Psoas muscle (tissue), 8 donors: ENCODE data around the gene NPDC1. TPM values are rescaled to one million over a fixed set of nuclear protein-coding genes. Genes with fewer than 3 reads are reported as not detected.

Source experiments
- ATAC-seq, 4 donors: fragments of 200-7000 bp; cut with Tn5 transposase; one replicate each; pipeline ENCODE4 v1.9.1; 2020; ENCODE audit warnings: moderate library complexity in 3 of 4, mild to moderate bottlenecking in 2 of 4
- DNase-seq, 2 donors: peaks; one replicate each; pipeline ENCODE4 v3.0.0-alpha.2; 2020
- H3K27ac ChIP-seq: fragments of 200-600 bp; one replicate; pipeline ENCODE4 v1.8.0; 2022
- H3K27me3 ChIP-seq, 3 donors: fragments of 200-600 bp in 1 of 3; one replicate each; pipeline versions ENCODE4 v1.6.1 to v1.8.0; 2013 to 2022; ENCODE audit warnings: low read length in 2 of 3, mild to moderate bottlenecking in 2 of 3, moderate library complexity in 1 of 3; ENCODE audit not compliant: insufficient read depth in 3 of 3
- H3K36me3 ChIP-seq, 2 donors: fragments of 200-600 bp in 1 of 2; one replicate each; pipeline versions ENCODE4 v1.6.1 to v1.8.0; 2013 to 2022; ENCODE audit warnings: low read depth in 1 of 2, mild to moderate bottlenecking in 1 of 2, moderate library complexity in 1 of 2; ENCODE audit not compliant: insufficient read depth in 1 of 2
- H3K4me1 ChIP-seq: fragments of 200-600 bp; one replicate; pipeline ENCODE4 v1.8.0; 2022
- H3K4me3 ChIP-seq: fragments of 200-600 bp; one replicate; pipeline ENCODE4 v1.8.0; 2022; ENCODE audit warnings: mild to moderate bottlenecking
- H3K9me3 ChIP-seq: fragments of 200-600 bp; one replicate; pipeline ENCODE4 v1.8.0; 2022
- whole genome bisulfite sequencing, 3 donors: extraction: QIAGEN DNeasy Blood & Tissue Kit; methylation state at CpG; one replicate each; pipeline versions ENCODE4 v1.1.6 to v1.1.7; 2013; 5-methylcytosine and 5-hydroxymethylcytosine counted together
- intact Hi-C, 2 donors: fragments of 100-400 bp; cut with DNase I; formaldehyde crosslinking; loops; one replicate each; pipeline versions ENCODE4 v1.11.0 to v1.14.2; 2022
- polyA plus RNA-seq, 3 donors: library from polyadenylated mRNA; stranded (reverse); fragments of 200-250 nt; gene quantifications; one replicate each; pipeline ENCODE4 v1.2.3, GENCODE V29; 2013
- total RNA-seq, 4 donors: library from RNA; stranded (reverse); fragmentation: NEBNext Ultra II Directional in 2 of 4; extraction: Animal tissue kit (Norgen Biotek cat#: 25700) in 2 of 4; gene quantifications; one replicate each; pipeline versions ENCODE4 v1.2.1 to v1.2.4, GENCODE V29; 2021 to 2023
- TF ChIP-seq, protein P1 (sequence below): fragments of 200-600 bp; IDR thresholded peaks from one replicate; pipeline ENCODE4 v1.8.0; 2022; ENCODE audit warnings: antibody characterized with exemption
- donor health status: healthy with polysubstance abuse.
- donor health status: DM: no; HTN: no; CAD: no; lungs with moderate emphysema.
- donor health status: Bipolar disorder and iron deficiency.
- donor health status: healthy.
- donor health status: DM: yes; HTN: yes; CAD: no.
- donor health status: DM: no; HTN: no; CAD: no.
- donor health status: DM: no; HTN: no; CAD: no.
- donor health status: DM: yes; HTN: yes; CAD: no.

Gene NPDC1
- total and polyA plus RNA-seq, 7 donors = 14.8 to 32.1 (median 22.4) TPM

DNA sequence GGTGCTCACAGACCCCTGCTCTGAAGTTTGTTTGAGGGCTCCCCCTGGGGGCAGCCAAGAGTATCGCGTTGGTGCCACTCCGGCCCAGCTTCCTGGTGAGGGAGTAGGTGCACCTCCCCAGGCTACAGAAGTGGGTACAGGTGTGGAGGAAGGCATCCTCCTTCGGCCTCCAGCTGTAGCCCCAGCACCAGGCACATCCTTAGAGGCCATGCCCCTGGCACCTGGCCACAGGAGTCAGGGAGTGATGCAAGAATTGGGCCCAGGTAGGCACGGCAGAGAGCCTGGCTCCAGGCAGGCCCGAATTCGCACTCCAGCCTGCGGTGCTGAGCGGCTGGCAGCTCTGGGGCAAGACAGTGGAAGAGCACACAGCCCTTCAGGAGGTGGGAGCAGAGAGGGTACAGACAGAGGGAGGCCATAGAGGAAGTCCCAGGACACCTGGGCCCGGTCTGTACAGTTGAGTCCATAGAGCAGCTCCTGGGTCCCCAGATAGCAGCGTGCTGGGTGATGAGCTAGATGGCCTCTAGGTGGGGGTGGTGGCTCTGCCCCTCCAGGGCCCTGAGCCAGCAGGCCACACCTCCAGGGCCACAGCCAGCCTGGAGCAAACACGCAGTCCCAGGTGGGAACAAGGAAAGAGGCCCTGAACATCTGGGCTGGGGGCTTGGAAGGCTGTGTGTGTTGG lies 22.0 kb upstream of the NPDC1 start:
- Histone ChIP-seq H3K27ac (no peak overlapping the region), H3K4me3 (no peak overlapping the region), H3K36me3 (no peaks in the 10 kb centered on the region), H3K4me1 (peaks cover 4% of the 10 kb centered on the region), H3K9me3 (no peaks in the 10 kb centered on the region), H3K27me3 (peaks cover 0 to 10% (median 5%) of the 10 kb centered on the region in 3 donors)
- peak; percentile 55 to 71 (median 66) for ATAC-seq
- peak; percentile 74 to 87 for DNase-seq
- WGBS, 3 donors = 57 to 59% (median 59%) methylated on average over 12 of the region's 12 CpGs
- TF ChIP-seq, protein P1, sequence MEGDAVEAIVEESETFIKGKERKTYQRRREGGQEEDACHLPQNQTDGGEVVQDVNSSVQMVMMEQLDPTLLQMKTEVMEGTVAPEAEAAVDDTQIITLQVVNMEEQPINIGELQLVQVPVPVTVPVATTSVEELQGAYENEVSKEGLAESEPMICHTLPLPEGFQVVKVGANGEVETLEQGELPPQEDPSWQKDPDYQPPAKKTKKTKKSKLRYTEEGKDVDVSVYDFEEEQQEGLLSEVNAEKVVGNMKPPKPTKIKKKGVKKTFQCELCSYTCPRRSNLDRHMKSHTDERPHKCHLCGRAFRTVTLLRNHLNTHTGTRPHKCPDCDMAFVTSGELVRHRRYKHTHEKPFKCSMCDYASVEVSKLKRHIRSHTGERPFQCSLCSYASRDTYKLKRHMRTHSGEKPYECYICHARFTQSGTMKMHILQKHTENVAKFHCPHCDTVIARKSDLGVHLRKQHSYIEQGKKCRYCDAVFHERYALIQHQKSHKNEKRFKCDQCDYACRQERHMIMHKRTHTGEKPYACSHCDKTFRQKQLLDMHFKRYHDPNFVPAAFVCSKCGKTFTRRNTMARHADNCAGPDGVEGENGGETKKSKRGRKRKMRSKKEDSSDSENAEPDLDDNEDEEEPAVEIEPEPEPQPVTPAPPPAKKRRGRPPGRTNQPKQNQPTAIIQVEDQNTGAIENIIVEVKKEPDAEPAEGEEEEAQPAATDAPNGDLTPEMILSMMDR = peak; percentile 73
- intact Hi-C loops = loop anchor here (10.0 kb wide), 1 partner anchor 283 kb away; no protein-coding TSS in a partner anchor

DNA sequence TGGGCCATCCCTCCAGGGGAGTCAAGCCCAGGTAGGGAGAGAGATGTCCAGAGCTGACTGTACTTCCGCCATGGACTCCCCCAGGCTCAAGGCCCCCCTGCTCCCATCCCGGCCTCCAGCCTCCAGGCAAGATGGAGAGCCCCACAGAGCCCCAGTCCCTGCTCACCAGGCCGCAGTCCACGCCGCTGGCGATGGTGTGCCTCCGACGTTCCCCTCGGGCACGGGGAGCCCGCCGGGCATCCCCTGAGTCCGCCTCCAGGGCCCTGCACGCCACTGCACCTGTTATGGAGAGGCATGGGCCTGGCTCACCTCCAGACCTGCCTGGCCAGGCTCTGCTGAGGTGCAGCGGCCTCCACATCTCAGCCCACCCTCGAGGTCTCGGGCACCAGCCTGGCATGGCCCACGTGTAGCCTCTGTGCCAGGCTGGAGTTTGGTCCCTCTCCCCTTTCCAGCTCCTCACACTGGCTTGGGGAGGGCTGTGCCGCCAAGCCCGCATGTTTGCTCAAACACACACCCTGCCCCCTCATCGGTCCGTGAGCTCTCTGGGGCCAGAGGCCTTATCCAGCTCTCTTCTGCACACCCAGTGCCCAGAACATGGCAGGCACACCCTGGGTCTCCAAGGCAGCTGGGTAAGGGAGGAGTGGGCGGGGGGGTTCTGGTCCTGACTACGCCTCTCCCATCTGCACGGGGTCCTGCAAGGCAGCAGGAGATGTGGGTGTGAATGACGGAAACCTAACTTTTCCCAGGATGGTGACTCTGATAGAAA lies 20.3 kb upstream of the NPDC1 start:
- Histone ChIP-seq H3K27me3 (peaks cover 0 to 10% (median 5%) of the 10 kb centered on the region in 3 donors), H3K27ac (no peak overlapping the region), H3K36me3 (no peaks in the 10 kb centered on the region), H3K4me1 (peaks cover 4% of the 10 kb centered on the region), H3K9me3 (no peaks in the 10 kb centered on the region), H3K4me3 (no peak overlapping the region)
- TF ChIP-seq, protein P1 = no peak
- ATAC-seq = no peak
- intact Hi-C loops = loop anchor here (10.0 kb wide), 1 partner anchor 281 kb away; no protein-coding TSS in a partner anchor
- no peak for DNase-seq
- 82 to 91% (median 82%) methylated on average over 23 to 26 of the region's 26 CpGs for WGBS, 3 donors

DNA sequence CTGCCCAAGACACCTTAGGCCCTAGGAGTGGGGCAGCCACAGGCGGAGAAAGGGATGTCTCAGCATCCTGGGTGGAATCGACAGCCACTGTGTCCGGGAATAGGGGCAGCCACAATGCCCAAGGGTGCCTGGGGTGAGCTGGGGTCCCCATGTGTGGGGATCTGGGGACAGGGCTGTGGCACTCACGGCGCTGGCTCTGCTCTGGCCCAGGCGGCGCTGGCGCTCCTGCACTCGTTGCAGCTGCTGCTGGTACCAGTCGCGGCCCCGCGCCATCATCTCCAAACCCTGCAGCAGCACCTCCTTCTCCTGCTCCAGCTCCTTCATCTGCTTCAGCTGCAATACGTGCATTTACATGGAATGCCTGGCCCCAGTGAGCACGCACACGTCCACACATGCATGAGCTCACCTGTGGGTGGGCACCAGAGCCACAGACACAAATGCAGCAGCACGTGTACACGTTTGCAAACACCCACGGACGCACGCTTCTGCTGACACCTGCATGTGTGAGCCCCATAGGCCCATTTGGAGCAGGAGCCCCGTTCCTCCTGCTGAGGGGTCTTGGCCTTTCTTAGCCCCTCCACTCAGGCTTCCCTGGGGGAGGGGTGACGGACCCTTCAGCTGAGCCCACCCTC lies 19.5 kb upstream of the NPDC1 start:
- Histone ChIP-seq H3K9me3 (no peaks in the 10 kb centered on the region), H3K4me1 (no peaks in the 10 kb centered on the region), H3K4me3 (no peak overlapping the region), H3K27ac (no peak overlapping the region), H3K36me3 (no peaks in the 10 kb centered on the region), H3K27me3 (peaks cover 0 to 10% (median 5%) of the 10 kb centered on the region in 3 donors)
- no peak for ATAC-seq
- DNase-seq = no peak
- intact Hi-C loops = loop anchor here (2.0 to 10.0 kb wide), 2 partner anchors 19 to 281 kb away; partner anchors contain the start of gene NPDC1 (in 1 of the 2)
- TF ChIP-seq, protein P1 = no peak
- WGBS, 3 donors = 93 to 95% (median 93%) methylated on average over 22 to 23 of the region's 23 CpGs

DNA sequence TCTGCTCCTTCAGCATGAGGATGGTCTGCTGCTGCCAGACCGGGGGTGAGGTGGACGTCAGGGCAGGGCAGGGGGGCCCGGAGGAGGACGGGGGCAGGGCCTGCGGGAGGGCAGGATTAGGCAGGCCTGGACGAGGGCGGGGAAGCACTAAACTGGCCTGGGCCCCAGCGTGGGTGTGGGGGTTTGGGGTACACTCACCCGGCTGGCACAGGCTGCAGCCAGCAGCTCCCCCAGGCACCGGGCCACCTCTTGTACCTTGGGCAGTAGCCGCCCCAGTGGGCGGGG lies 18.8 kb upstream of the NPDC1 start:
- TF ChIP-seq, protein P1 = no peak
- 85 to 91% (median 87%) methylated on average over 12 of the region's 12 CpGs for WGBS, 3 donors
- DNase-seq = no peak
- no peak overlapping the region for H3K4me3 ChIP-seq
- H3K27me3 ChIP-seq = peaks cover 0 to 10% (median 5%) of the 10 kb centered on the region in 3 donors
- no peak overlapping the region for H3K27ac ChIP-seq
- no peak for ATAC-seq
- H3K4me1 ChIP-seq = no peaks in the 10 kb centered on the region
- H3K36me3 ChIP-seq = no peaks in the 10 kb centered on the region
- H3K9me3 ChIP-seq = no peaks in the 10 kb centered on the region
- intact Hi-C loops = loop anchor here (2.0 to 10.0 kb wide), 2 partner anchors 18 to 280 kb away; partner anchors contain the start of gene NPDC1 (in 1 of the 2)
